VCaP (cell line): ENCODE results near the gene GMPR.
A peak's percentile ranks its signal among the peaks of the same experiment; 100 is the strongest.

Experiments used
- H3K27ac ChIP-seq: fragments of 450-650 bp; 2 replicates; pipeline ENCODE4 v1.5.1; 2017
- TF ChIP-seq, protein P1 (sequence below): fragments of 450-650 bp; conservative IDR thresholded peaks from 2 replicates; pipeline ENCODE4 v1.5.1; 2017; ENCODE audit warnings: mild to moderate bottlenecking, moderate library complexity

The GMPR gene

DNA sequence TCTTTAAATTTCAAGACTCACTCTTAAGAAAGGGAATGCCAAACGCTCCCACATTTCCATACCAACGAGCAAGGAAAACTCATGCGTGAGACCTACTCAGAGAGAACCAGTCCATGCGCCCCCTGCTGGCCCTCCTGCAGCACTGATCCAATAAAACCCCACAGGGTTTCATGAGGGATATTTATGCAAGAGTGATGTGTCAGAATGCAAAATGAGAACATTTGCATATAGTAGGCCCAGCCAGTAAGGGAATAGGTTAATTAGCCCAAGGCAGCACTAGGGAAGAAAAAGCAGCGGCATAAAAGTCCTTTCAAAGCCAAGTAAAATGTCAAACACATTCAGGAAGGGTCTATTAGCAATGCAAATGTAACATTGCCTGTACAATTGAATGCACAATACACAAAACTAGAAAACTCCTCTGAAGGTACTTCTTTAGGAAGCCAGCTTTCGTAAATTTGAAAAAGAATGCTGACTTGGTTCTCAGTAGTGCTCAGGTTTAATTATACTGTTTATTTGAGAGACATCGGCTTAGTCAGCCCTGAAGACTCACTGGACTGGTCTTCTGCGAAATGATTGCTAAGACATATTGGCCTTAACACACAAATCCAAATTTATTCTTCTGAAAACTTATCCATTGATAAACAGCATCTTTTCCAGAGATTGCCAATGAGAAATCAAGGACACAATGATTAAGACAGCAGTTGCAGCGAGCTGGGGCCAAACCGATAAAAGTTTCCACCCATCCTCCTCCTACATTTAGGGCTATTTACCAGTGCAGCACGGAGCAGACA, 93.2 kb downstream of the GMPR start:
- H3K27ac ChIP-seq = no peak overlapping the region
- TF ChIP-seq, protein P1, sequence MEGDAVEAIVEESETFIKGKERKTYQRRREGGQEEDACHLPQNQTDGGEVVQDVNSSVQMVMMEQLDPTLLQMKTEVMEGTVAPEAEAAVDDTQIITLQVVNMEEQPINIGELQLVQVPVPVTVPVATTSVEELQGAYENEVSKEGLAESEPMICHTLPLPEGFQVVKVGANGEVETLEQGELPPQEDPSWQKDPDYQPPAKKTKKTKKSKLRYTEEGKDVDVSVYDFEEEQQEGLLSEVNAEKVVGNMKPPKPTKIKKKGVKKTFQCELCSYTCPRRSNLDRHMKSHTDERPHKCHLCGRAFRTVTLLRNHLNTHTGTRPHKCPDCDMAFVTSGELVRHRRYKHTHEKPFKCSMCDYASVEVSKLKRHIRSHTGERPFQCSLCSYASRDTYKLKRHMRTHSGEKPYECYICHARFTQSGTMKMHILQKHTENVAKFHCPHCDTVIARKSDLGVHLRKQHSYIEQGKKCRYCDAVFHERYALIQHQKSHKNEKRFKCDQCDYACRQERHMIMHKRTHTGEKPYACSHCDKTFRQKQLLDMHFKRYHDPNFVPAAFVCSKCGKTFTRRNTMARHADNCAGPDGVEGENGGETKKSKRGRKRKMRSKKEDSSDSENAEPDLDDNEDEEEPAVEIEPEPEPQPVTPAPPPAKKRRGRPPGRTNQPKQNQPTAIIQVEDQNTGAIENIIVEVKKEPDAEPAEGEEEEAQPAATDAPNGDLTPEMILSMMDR = peak; percentile 65

DNA sequence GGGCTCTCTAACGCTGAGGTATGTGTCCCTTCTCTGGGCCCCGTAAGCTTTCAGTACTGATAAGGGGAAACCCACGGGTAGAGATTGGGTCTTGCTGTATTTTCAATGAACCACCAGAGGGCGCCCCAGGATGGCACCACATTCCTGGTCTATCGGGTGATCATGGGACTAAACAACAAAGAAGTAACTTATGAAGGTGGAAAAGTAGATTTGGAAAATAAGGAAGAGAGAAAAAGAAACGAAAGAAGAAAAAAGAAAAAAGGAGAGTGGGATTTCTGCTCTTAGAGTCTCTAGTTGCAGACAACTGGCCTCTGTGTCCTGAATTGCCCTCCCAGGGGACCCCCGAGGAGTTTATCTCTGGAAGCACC, 93.8 kb downstream of the GMPR start:
- TF ChIP-seq, protein P1 = peak; percentile 66
- H3K27ac ChIP-seq = no peak overlapping the region

DNA sequence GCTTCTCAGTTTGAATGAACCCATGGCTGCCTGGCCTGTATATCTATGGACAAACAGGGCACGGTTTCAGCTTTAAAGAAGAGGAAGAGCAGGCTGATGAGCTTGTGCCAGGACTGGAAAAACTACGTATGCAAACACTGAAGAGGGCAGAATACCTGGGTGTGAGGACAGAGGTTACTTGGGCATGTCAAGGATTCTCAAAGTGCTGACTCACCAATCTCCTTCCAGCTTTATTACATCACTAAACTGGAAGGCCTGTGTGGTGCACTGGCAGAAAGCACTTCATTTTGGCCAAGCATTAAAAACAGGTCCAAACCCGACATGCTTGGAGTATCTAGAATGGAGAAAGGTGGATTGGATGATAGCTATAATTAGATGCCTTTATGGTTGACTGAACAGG, 95.2 kb downstream of the GMPR start:
- H3K27ac ChIP-seq = no peak overlapping the region
- TF ChIP-seq, protein P1 = no peak

DNA sequence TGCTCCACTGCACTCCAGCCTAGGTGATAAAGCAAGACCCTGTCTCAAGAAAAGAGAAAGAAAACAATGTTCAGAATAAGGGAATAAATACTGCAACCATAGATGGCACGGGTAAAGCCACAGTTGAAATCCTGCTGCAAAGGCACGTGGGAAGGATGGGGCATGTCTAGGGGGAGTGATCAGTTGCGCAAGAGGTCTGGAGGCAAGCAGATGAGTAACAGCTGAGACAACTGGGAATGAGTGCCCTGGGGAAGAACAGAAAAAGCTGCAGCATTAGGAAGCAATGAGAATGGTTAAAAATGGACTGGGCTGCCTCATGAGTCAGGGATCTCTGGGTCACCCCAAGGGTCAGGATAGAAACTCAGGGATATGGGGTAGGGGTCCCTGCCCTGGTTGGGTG, 96.3 kb downstream of the GMPR start:
- H3K27ac ChIP-seq = no peak overlapping the region
- TF ChIP-seq, protein P1 = no peak

DNA sequence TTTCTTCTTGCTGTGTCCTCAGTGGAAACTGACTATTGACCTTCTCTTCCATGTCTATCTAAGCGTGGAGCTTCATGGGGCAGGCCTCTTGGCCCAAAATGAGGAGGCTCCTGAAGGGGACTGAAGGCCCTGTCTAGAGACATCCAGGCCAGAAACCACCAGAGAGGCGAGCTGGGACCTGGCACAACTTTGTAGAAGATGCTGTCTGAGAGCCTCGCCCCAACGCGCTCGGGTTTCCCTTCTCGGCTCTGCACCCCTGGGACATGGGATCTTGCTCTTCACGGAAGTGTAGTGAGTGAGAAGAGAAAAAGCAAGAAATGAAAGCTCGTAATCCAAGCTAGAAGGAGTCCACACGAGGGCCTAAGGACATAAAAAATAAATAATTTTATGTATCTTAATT, 96.8 kb downstream of the GMPR start:
- TF ChIP-seq, protein P1 = no peak
- H3K27ac ChIP-seq = no peak overlapping the region

DNA sequence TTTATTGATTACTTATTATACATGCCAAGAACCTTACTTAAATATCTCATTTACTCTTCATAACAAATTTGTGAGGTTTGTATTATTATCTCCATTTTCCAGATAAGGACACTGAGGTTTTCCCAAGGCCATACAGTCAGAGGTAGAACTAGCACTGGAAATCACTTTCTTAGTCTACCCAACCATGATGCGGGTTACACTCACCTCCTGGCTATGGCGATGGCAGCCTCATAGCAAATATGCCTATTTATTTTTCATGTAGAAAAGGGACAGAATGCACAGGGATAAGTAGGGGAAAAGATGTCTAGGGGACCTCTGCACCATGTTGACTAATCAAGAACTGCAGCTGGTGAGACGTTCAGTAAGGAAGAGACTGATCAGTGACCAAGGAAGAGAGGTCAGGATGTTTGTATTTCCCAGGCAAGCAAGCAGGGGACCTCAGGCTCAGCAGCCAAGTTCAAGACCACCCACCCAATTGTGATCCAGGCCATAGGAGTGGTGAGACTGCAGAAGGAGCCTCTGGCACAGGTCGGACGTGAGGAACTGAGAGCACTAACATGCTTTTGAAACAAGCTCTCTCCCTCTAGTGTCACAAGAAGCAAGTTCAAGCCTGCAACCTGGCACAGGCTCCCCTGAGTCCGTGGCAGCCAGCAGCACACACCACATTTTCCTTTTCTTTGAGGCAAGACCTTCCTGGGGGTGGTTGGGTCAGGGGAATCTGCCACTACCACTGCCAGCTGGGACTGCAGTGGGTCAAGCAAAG, 97.8 kb downstream of the GMPR start:
- H3K27ac ChIP-seq = no peak overlapping the region
- TF ChIP-seq, protein P1 = no peak

DNA sequence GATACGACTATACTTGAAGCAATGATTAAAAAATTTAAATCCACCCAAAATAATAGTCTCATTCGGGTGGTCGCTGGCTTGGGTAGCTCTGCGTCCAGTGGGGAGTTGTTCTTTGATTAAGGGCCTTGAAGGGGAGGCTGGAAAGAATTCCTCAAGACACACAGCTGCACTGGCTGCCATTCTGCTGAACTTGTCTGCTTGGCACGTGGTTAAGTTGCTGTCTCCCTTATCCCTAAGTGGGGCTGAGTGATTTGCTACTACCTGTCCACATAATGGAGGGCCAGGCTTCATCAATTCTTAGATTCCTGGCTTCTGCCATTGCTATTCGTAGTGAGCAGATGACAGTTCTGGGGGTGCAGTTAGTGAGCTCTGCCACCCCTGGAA, 98.5 kb downstream of the GMPR start:
- H3K27ac ChIP-seq = no peak overlapping the region
- TF ChIP-seq, protein P1 = no peak
